GM19035 (cell line): ENCODE results near the gene GPR68.
"Not testable (repeated sequence)": the region's sequence is repeated elsewhere in the genome, so short reads cannot be mapped to it uniquely, and the experiment has no call there.

Experiments used
- ATAC-seq: cut with Tn5 transposase; IDR thresholded peaks from one replicate; pipeline ENCODE4 v1.9.1; 2021; ENCODE audit not compliant: unreplicated experiment

GPR68 gene

DNA sequence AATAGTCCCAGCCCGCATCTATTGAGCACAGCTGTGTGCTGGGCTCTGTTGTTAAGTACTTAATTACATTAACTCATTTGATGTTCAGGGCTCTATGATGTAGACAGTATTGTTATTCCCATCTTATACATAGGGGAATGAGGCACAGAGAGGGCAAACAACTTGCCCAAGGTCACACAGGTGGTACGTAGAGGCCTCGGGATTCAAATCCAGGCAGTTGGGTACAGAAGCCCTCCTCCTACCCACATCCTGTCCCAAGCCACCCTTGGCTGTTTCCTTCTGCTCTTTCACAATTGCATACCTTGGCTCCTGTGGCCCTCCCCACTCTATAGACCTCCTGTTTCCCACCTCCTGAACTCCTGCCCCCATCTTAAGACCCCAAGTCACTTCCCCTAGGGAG lies 10.0 kb upstream of the GPR68 start:
- ATAC-seq = no peak

DNA sequence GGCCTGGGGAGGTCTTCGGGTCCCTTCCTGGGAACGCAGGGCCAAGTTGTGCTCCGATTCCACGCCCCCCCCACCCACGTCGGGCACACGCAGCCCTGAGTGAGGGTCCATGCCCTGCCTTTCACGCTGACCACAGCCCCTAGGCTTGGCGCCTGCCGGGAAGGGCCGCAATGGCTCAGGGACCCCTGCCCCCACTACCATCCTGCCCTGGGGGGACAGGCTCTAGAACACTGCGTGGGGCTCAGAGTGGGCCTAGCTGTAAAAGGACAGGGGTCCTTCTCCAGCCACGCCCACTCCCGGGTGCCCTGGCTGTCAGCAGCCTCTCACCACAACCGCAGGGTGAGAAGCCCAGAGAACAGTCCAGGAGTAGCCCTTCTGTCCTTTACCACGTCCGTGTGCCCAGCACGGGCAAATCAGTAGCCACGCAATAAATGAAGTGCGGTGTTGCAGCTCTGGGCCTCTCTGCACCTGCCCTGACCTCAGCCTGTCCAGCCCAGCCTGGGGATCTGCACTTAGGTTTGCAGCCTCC lies 9.4 kb upstream of the GPR68 start:
- ATAC-seq = no peak

DNA sequence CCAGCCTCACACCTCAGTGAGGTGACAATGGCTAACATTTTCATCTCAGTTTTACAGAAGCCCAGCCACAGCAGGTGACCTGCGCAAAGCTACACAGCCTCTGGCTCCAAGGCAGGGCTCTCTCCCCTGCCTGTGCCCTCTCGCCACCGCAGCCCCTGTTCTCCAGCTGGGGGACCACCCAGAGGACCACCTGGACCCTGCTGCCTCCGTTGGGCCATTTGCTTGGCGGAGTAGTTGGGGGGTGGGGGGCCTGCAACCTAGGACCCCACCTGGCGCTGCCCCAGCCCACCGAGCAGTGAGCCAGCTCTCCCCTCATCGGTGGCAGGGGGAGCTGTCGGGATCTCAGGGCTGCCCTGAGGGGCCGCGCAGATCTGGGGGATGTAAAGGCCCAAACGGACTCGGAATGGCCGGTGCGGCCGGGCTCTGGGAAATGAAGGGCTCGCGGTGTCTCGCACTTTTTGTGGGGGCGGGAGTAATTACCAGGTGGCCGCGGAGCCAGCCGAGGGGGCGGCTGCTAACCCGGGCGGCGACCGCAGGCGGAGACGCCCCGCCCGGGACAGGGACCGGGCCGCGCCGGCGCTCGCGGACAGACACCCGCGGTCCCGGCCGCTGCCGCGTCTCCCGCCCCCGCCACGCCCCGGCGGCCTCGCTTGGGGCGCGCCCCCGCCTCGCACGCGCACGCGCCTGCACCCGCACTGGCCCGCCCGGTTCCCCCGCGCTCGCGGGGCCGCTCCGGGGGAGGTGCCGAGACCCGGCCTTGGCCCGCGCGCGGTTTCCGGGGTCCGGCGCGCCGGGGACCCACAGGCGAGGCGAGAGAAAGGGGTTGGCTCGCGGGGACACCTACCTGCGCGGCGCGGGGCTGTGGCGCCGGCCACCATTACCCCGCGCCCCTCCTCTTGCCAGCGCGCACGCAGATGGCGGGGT lies 8.6 kb upstream of the GPR68 start:
- no peak for ATAC-seq

DNA sequence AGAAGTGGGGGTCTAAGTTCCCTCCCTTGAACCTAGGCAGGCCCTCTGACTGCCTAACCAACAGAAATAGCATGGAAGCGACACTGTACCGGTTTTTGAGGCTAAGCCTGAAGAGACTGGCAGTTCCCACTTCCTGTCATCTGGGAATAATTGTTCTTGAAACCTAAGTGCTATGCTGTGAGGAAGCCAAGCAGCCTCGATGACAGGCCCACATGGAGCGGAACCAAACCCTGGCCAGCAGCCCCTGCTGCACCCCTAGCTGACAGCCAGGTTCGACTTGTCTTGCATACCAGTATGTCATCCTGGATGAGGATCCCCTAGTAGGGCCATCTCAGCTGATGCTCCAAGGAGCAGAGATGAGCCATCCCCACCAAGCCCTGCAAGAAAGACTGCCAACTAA lies 6.4 kb upstream of the GPR68 start:
- ATAC-seq = no peak

DNA sequence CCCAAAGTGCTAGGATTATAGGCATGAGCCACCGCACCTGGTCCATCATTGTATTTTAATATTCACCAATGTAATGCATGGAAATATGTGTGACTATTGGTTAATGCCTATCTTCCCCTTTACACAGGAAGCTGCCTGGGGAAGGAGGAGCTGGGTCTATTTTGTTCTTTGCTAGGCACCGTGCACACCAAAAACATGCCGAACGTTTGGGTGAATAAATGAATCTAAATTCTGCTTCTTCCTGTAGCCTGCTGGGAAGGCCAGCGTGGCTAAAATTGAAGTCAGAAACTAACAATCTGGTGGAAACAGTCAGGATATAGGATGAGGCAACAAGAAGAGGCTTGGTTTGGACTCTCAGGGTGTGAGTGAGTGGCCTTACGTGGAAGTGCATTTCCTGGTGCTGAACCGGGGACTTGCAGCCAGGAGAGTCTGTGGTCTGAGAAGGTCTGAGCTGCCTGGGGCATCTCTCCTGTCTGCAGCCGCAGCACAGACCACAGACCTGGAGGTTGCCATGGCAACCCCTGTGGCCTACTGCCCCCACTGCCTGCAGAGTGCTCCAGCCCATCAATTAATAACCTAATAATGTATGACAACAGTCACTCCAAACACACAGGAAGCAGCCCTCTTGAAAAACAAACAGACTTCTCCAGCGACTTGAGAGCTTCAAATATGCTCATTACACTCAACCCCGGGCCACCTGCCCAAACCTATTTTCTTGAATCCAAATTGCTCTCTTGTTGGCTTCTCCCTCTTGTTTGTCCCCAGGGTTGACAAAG lies 5.5 kb upstream of the GPR68 start:
- peak; percentile 71 for ATAC-seq

DNA sequence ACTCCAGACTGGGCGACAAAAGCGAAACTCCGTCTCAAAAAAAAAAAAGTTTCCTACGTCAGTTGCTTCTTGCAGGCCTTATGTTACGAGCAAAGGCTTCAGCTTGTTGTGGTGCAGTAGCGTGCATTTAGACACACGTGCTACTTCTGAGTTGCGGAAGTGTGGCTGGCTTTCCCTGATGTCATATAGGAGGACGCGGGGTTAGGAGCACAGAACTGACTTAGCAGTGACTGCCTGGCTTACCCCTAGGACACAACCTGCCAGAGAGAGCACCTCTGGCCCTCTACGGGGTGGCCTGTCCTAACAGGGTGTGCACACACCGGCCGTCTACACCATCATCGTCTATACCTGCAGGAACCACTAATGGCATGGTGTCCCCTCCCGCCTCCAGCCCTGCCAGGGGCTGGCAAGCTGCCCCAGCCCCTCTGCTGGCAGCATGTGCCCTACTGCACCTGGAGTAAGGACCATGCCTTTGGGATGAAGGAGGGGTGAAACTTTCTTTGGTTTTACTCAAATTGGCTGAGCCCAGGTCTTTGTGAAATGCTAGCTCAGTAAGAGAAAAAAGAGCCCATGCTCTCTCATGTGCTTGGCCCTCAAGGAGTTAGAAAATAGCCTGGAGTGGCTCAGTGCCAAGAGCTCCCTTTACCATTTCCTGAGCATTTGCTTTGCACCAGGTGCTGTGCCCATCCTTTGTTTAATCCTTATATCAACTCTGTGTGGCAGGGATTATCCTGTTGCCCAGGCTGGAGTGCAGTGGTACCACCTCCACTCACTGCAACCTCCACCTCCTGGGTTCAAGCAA lies 1.7 kb upstream of the GPR68 start:
- no peak for ATAC-seq

DNA sequence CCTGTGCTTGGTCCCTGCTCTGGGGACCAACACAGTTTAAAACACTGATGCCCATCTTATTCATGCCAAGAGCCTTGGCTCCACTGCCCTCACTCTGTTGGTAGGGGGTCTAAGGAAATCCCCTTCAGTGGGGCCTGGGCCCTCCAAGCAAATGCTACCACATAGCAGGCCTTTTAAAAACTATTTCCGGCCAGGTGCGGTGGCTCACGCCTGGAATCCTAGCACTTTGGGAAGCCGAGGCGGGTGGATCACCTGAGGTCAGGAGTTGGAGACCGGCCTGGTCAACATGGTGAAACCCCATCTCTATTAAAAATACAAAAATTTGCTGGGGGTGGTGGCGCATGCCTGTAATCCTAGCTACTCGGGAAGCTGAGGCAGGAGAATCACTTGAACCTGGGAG lies 1.1 kb upstream of the GPR68 start:
- not testable (repeated sequence) for ATAC-seq

DNA sequence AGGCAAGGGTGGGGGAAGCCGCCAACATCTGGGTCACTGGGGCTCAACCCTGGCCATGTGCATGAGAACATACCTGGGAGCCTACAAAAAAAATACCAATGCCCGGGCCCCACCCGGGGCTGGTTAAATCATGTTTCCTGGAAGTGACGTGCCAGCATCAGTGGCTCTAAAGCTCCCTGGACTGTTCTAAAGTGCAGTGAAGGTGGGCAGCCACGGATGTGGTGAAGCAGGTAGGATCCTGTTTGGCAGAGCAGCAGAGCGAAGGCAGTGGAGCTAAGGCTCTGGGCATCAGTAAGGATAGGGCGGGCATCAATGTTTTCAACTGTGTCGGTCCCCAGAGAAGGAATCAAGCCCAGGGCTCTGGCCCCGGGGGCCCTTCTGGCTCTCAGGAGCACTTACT lies 525 bp upstream of the GPR68 start:
- ATAC-seq = no peak

DNA sequence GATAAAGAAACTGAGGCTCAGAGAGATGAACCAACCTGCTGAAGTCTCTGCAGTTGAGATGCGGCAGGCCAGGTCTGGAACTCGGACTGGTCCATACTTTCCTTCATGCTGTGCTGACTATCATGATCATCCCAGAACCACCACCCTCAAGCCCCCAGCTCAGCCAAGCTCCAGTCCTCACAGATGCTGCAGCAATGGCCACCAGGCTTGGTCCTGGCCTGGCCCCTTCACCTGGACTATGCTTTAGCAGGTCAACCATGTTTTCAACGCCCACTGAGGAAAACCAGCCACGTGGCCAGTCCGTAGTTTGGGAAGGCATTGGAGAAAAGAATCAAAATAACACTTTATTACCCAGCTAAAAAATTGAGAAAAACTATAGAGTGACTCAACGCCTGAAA lies 1.4 kb downstream of the GPR68 start:
- ATAC-seq = no peak

DNA sequence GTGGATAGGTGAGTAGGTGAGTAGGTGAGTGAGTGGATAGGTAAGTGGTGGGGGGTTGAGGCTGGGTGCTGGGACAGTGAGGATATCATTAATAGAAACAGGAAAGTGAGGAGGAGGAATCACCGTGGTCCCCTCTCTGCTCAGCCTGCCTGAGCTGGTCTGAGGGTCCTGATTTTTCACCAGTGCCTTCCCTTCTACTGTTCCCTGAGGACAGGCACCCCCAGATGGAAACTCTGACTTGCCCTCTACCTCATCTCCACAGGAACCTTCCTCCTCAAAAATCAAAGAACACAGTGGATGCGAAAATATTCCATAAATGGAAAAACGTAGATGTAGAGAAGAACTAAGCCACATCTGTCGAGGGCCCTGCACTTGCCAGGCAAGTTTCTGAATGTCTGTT lies 1.9 kb downstream of the GPR68 start:
- ATAC-seq = no peak

DNA sequence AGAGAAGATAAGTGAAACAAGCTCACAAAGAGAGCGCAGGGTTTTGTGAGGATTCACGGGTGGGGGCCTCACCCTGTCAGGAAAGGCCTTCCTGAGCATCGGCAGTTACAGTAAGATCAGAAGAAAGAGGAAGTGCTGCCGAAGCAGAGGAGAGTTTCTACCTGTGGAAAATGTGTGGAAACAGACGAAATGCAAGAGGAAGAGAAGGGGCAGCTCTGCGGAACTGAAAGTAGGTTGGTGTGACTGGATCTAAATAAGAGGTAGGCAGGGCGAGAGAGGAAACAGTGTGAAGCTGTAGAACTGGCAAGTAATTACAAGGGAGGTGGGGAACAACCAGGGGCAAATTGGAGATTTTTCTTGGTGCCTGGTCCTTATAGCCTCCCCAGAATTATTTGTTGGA lies 2.6 kb downstream of the GPR68 start:
- ATAC-seq = peak; percentile 60

DNA sequence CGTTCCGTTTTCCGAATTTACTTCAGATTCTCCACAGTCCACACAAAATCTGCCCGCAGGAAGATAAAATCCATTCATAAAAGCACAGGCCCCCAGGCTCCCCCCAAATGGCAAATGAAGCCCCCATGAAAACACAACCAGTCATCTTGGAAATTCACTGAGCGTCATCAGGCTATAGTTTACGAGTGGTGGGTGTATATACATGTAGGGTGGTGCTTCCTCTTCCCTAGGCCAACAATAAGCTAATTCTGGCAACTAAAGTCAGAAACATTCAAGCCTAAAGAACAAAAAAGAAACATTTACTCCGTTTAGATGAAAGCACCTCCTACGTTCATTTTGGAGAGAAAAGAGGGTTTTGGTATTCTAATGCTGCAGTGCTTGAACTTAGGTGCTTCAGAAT lies 5.8 kb downstream of the GPR68 start:
- ATAC-seq = no peak

DNA sequence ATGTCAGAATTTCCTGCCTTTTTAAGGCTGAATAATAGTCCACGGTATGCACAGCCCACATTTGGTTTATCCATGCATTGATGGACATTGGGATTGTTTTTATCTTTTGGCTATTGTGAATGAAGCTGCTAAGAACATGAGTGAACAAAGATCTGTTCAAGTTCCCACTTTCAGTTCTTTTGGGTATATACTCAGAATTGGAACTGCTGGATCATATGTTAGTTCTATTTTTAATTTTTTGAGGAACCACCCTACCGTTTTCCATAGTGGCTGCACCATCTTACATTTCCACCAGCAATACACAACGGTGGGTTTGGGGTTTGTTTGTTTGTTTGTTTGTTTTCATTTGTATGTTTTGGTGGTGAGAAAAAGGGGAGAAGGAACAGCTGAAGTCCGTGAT lies 6.4 kb downstream of the GPR68 start:
- ATAC-seq = no peak

DNA sequence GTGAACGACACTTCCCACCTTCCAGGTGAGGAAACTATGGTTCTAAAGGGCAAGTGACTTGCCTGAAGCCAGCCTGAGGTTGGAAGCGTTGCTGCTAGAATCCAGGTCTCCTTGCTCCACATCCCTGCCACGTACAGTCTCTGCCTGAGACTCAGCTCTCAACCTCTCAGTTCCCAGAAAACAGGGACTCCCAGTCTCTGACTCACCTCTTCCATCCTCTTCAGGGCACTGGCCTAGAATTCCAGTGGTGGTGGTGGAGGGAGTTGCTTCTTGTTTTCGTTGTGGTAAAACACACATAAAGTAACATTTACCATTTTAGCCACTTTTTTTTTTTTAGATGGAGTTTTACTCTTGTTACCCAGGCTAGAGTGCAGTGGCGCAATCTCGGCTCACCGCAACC lies 7.3 kb downstream of the GPR68 start:
- ATAC-seq = no peak

DNA sequence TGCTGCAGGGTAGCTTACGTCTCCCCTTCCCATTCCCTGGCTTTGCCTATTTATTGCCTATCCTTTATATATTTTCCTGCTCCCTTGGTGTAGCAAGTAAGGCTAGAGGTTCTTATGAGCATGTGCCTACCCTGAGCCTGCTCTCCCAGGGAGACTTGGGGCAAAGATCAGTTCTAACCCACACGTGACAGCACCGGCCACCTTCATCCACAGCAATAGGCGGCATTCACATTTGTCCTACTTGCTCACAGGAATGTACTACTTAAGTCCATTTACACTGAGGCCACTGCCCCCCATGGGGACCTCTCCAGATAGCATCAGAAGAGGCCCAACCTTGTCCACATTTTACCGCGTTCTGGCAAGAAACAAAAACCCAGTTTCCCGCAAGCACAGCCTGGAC lies 8.7 kb downstream of the GPR68 start:
- no peak for ATAC-seq

DNA sequence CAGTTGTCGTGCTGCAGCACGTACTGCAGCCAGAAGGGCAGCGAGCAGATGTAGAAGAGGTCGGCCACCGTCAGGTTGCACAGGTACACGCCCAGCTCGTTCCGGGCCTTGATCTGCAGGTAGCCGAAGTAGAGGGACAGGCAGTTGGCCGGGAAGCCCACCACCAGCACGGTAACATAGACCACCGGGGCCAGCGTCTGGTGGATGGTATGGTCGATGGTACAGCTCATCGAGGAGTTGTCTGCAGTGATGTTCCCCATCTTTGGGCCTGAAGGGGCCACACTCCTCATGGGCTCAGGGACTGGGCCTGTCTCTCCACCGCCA lies 9.8 kb downstream of the GPR68 start:
- ATAC-seq = no peak

DNA sequence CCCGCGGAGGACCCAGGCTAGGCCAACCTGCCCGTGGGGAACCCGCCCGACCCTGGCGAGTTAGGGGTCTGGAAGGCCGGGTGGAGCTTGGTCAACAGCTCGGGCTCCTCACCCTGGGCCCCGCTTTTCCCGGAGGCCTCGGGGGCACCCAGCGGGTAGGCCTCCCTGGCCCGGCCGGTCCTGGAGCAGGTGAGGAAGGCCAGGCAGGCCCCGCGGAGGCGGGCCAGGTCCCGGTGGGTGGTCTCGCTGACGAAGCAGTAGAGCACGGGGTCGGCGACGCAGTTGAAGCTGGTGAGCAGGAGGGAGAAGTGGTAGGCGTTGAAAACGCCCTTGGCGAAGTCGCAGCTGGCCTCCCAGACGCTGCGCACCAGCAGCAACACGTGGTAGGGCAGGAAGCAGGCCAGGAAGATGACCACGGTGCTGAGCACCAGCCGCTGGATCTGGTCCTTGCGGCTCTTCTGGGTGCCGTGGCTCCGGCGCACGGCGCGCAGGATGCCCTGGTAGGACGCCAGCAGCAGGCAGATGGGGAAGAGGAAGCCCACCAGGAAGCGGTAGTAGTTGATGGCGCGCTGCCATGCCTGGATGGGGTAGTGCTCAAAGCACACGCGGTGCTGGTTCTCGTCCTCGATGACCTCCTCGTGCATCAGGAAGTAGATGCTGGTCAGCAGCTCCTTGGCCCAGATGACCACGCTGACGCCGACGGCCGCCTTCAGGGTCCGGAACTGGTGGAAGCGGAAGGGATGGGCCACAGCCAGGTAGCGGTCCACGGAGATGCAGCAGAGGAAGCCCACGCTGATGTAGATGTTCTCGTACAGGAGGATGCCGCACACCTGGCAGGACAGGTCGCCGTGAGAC lies 10.3 kb downstream of the GPR68 start:
- ATAC-seq = no peak

DNA sequence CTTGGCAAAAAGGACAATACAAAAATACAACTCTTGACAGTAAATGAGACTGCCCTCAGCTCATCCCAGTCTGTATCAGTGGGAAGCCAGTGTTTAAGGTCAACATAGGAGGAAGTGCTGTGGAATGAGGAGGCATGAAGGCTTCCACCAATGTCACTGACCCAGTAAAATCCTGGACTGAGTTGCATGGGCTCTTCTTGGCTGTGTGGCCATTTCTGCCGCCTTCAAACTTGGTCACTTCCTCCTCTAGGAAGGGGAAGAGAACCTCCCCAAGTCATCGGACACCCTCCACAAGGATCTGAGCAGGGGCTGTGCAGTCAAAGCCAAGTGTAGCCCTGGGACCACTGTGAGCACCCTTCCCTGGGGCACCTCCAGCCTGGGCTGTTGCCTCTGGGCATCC lies 11.9 kb downstream of the GPR68 start:
- no peak for ATAC-seq

DNA sequence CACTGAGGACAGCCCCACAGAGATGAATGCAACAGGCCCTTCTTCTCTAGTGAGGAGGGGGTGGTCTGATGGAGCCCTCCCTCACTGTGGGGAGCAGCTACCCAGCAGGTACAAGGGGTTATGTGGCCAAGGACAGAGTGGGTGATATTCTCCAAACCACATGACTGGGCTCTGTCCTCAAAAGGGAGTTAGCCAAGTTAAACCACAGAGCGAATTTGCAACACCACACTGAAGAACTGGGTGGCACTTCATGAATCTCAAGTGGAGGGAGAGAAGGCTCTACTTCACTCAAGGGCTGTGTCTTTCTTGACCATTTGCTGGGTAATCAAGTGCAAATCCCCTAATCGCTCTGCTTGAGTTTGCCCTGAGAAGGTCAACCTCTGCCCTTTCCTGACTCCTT lies 12.5 kb downstream of the GPR68 start:
- no peak for ATAC-seq

DNA sequence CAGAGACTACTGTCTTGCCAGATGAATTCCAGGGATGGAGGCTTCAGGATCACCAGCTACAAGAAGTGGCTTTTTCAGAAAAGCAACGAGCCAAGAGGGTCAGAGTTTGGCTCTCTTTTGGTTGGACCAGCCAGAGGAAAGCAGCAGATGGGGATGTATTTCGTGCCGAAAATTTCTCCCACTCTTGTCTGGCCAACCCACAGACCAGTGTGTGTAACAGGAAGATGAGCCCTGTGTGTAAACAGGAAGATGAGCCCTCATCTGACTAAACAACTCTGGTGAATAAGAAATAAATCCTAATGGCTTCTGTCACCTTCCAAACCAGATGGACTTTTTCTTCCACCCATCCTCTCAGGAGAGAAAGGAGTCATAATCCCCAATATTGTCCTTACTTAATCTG lies 13.1 kb downstream of the GPR68 start:
- no peak for ATAC-seq
